Measurements from ENCODE around the gene ITFG2.

Gene ITFG2

DNA sequence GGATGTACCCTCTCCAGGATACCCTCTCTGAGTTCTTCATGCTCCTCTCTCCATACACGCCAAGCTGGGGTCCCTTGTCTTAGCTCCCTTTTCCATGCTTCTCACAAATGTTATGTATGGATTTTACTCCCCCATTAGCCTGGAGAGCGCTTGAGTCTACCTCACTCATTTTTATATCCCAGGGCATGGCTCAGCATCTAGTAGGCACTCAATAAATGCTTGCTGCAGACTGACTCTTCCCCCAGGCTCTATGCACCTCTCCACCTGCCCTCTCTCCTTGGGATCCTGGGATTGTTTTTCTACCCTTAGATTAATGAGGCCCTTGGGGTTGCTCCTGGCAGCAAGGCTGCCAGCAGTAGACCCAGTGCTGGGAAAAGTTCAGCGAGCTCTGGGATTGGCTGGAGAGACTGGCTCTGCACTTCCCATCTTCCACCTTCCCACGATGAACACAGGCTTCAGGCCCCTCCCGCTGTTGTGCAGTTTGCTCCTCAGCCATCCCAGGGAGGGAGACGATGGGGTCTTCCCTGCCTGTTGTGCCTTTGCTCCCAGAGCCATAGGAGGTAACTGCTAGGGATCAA lies 20.2 kb downstream of the ITFG2 start:
- no peak for DNase-seq (ENCODE audit: low read depth)

DNA sequence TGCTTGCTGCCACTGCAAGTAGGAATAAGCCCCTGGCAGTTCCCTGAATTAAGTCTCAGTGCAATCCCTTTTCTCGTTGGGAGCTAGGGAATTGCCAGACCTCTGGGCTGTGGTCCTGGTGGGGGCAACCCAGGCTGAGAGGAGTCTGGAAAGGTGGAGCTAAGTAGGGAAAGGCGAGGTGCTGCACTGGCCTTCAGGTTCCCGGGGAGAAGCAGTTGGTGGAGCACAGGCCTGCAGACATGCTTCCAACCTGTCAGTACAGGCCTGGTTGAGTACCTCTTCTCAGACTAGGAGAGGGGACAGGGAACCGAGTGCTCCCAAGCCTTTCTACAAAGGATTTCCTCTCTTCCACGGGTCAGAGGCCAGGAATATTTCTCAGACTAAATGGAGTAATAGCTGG lies 20.9 kb downstream of the ITFG2 start:
- no peak for DNase-seq (ENCODE audit: low read depth)

- no peak for DNase-seq (ENCODE audit: low read depth)
These were observed 21.3 kb downstream of the ITFG2 start for GRCh38 chr12:2833810-2834209.

DNA sequence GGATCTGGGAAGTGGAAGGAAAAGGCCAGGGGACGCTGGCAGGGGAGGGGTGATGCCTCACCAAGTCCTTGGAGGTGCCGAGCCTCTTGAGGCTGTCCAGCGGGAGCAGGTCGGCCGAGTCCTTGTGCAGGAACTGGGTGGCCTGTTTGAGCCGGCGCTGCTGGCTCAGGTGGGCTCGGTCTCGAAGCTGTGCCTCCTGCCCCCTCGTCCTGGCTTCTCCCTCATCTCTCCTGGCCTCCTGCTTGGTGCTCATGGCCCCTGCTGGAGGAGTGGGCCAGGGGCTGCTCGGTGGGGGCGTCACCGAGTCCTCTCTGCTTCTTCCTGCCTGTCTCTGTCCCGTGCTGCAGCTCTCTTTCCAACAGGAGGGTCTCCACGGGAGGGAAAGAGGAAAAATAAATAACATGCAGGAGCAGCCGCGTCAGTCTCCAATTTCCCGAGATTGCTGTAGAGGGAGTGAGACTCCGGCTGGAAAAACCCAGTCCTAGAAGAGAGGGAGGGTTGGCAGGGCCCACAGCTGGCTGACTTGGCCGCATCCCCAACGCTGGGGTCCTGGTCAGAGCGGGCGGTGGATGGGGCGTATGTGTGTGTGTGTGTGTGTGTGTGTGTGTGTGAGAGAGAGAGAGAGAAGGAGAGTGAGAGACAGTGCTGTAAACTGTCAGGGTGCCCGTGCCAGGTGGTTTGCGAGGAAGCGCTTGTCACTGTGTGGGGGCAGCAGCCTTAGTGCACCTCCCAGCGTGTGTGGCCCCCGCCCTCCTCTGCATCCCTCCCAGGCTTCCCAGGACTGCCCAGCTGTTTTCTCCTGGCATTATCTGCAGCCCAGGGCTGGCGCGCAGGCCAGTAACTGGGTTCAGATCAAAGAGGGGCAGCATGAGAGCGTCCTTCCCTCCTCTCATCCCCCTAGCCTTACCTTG lies 22.4 kb downstream of the ITFG2 start, which contains the start of gene NRIP2:
TSS of gene NRIP2 (minus strand) at position 455 of the 911 bp plus-strand sequence. CDS start at position 403, 52 bp downstream.
- no peak for DNase-seq (ENCODE audit: low read depth)

DNA sequence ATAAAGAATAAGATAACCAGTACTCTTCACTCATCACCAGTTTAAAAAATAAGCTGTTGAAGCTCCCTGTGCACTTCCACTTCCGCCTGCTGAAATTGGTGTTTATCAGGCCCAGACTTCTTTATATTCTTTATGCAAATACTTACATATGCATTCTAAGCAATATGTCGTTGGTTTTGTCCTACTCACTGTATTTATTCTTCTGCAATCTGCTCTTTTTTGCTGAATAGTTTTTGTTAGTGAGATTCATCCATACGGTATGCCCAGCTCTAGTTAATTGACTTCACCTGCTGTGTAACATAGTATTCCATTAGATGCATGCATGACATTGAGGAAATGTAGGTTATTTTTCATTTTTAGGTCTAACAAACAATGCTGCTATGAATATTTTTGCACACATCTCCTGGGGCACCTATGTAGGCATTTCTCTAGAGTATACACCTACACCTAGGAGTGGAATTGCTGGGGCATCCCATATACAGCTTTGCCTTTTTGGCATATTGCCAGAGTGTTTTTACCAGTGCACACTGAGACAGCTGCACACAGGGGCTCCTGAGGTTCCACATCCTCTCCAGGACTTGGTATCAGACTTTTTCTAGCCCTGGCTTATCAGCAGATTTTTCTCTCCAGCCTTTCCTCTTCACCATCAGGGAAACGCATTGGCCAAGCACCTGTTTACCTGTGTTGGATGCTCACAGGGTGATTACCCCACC lies 23.4 kb downstream of the ITFG2 start:
- DNase-seq (ENCODE audit: low read depth): no peak

- DNase-seq (ENCODE audit: low read depth): no peak
These were observed 24.1 kb downstream of the ITFG2 start for GRCh38 chr12:2836574-2836973.

DNA sequence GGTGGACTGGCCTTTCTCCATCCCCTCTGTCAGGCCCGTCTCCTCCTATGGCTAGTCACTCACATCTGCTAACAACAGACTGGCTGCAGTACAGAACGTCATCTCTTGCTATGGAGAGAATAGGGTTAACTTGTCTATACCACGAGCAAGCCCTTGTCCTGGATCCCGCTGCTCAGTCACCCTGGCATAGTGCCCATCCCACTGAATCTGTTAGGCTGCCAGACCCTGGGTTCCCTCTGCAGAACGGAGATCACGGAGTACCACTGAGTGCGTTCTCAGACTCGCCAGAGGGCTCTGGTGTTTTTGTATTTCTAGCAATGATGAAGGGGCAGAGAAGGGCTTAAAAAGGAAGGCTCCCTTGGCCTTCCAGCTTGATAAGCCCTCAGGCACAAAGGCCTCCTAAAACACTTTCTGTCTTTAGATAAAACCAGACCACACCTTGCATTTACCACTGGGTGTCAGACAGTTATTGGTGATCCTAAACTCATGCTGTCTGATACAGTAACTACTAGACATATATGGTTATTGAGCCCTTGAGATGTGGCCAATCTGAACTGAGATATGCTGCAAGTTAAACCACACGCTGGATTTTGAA lies 28.7 kb downstream of the ITFG2 start:
- DNase-seq (ENCODE audit: low read depth): no peak

DNA sequence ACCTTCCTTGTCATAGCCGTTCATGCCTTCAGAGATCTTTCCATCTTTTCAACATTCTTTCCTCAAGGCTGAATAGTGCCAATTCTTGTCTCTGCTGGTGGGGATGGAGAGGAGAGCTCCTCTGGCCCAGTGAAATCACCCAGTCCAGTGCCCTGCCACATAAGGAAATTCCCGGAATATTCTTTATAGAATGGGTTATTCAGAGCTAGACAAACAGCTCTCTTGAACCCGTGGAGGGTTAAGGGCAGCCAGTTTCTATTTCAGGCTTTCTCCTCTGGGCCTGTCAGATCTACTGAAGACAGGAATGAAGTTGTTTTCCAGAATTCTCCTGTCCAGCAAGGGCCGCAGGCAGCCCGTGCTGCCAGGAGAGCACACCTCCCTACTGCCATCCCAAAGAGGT lies 30.5 kb downstream of the ITFG2 start:
- no peak for DNase-seq (ENCODE audit: low read depth)

DNA sequence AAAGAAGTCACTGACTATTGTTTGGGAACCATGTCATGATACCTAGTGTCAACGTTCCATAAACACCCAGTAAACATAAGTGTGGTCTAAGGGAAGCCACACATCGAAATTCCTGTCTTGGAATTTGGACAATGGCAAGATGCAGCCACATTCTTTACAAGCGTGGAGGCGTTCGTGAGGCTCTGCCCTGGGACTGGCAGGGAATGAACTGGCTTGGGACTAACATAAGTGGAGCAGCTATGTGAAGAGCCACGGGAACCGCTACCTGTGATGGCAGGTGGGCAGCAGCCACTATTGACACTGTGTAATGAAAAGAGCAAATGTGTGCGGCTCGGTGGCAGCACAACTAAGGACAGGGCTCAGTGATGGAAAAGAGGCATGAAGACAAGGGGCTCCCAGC lies 32.3 kb downstream of the ITFG2 start:
- DNase-seq (ENCODE audit: low read depth): no peak

GRCh38 chr12:2845280-2845679 lies 32.8 kb downstream of the ITFG2 start:
- DNase-seq (ENCODE audit: low read depth): no peak

GRCh38 chr12:2851931-2852330 lies 39.5 kb downstream of the ITFG2 start:
- no peak for DNase-seq (ENCODE audit: low read depth)

GRCh38 chr12:2853626-2854025 lies 41.2 kb downstream of the ITFG2 start:
- DNase-seq (ENCODE audit: low read depth): no peak

DNA sequence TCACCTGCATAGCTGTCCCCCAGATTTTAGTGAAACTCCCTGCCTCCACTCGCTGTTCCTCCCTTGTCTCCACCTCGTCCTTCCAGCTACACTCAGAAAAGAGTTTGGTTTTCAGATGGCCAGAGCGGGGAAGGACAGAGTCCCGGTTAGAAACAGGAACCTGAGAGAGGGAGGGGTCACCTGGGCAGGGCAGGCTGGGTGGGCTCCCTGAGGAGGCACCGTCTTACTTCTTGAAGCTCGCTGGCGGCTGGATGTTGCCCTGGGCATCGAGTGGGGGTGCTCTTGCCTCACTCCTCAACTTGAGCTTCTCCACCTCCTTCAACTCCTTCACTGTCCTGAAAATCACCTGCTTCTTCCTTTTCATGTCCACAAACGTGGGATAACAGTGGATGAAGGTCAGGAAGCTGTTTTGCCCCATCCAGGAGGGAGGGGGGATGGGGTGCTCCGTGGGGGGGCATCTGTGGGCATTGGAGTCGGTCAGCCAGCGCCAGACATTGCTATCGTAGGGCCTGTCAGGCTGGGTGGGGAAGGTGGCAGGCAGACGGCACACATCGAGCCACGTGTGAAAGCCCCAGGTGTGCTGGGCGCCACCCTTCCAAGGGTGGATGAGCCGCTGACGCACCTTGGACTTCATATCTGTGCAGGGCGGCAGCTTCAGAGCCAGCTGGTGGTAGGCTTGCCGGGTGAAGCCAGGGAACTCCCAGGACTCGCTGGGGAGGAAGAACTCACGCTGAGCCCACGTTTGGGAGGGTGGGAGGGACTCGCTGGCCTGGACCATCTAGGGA lies 42.4 kb downstream of the ITFG2 start:
- no peak for DNase-seq (ENCODE audit: low read depth)

GRCh38 chr12:2855546-2855945 lies 43.1 kb downstream of the ITFG2 start:
- DNase-seq (ENCODE audit: low read depth): no peak

DNA sequence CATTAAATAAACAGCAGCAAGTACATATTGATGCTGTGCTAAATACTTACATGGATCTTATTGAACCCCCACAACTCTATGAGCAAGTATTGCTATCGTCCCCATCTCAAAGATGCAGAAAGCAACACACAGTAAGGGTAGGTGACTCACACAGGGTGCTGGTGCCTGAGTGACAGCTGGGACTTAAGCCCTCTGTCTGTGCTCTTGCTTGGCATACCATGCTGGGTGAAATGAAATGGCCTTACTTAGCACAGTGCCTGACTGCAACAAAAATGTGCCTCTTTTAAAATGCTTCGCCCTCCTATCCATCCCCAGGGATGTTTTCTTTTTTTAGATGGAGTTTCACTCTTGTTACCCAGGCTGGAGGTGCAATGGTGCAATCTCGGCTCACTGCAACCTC lies 43.6 kb downstream of the ITFG2 start:
- no peak for DNase-seq (ENCODE audit: low read depth)

GRCh38 chr12:2857021-2857431 lies 44.6 kb downstream of the ITFG2 start, which contains the start of gene TEX52:
TSS of gene TEX52 (minus strand) at chr12:2857039. CDS start at chr12:2857026, 13 bp downstream.
- no peak for DNase-seq (ENCODE audit: low read depth)

DNA sequence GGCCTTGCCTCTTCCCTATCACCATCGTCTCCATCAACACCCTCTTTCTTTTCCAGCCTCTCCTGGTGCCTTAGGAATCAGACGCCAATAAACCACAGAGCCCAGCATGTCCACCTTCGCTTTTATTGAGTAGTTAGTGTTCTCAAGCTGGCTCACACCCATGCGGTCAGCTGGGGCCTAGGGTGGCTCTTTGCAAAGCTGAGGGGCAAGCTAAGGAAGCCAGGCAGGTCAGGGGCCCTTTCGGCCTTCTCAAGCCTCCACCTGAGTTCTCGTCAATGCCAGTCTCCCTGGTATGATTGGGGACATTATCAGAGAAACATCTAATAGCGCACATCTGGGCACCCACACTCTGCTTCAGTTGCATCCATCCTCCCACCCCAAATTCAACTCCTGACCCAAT lies 45.1 kb downstream of the ITFG2 start:
- DNase-seq (ENCODE audit: low read depth): no peak

- DNase-seq (ENCODE audit: low read depth): no peak
These were observed 45.9 kb downstream of the ITFG2 start for GRCh38 chr12:2858334-2858733.

GRCh38 chr12:2858944-2859421 lies 46.5 kb downstream of the ITFG2 start:
- no peak for DNase-seq (ENCODE audit: low read depth)

DNA sequence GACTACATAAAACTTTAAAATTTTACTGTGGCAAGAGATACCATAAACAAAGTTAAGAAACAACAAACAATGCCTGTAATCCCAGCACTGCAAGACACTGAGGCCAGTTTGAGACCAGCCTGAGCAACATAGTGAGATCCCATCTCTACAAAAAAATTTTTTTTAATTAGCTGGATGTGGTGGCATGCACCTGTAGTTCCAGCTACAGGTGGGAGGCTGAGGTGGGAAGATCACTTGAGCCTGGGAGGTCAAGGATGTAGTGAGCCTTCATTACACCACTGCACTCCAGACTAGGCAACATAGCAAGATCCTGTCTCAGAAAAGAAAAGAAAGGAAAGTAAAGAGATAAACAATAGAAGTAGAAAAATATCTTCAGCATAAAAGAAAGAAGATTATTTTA lies 47.7 kb downstream of the ITFG2 start:
- no peak for DNase-seq (ENCODE audit: low read depth)

DNA sequence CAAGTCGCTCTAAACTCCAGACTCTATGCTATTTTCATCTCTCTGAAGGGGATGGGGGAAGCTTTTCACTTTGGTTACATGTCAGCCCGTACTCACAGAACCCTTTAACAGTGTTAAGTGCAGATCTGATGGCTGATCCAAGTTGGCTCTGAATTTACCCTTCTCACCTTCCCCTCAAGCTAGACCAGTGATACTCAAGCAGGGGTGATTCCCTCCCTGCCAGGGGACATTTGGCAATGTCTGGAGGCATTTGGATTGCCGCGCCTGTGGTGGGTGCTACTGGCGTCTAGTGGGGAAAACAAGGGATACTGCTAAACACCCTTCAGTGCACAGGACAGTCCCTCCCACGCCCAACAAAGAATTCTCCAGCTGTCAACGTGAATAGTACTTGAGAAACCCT lies 50.4 kb downstream of the ITFG2 start:
- no peak for DNase-seq (ENCODE audit: low read depth)

All from HS-5 (cell line).